HG02610 (cell line): Measurements from ENCODE around the gene SH2D4B.

Source experiments
- ATAC-seq: cut with Tn5 transposase; IDR thresholded peaks from one replicate; pipeline ENCODE4 v1.9.1; 2021; ENCODE audit warnings: mild to moderate bottlenecking, moderate library complexity; ENCODE audit not compliant: unreplicated experiment

Gene SH2D4B

GRCh38 chr10:80622153-80622552 is 84.5 kb downstream of the SH2D4B start:
- no peak for ATAC-seq

DNA sequence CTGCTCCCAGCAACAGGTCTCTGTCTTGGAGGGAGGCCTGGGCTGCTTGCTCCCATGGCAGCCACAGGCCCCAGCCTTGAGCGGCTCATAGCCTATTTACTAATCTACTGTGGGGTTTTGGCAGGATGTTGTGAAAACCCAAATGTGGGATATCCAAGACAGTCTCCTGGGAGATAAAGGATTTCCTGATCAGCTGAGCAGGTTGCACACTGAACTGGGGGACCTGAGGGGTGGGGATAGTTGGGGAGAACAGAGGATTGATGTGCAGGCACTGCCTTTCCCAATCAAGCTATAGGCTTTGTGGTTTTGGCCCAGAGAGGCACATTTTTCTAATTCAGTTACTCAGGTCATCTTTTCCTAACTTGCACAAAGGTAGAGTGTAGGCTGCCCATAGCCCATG is 92.6 kb downstream of the SH2D4B start:
- no peak for ATAC-seq

DNA sequence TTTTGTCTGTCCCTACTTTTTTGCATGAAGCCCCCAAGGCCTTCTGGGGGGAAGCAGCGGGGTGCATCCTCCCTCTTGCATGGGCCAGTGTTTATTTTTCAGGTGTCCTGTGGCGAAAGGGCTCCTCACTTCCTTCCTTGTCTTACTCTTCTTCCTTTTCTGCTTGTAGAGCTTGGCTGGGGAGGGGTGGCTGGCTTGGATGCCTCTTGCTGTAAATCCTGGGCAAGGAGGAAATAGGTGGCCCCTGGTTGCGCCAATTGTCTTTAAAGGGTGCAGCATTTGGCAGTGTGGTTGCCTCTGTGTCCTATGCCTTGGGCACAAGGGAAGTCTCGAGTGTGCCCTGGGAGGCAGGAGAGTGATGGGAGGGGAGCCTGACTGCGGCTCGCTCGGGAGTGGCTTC is 95.0 kb downstream of the SH2D4B start:
- ATAC-seq = no peak

- ATAC-seq = no peak
These were observed 95.7 kb downstream of the SH2D4B start for GRCh38 chr10:80633383-80633860.

GRCh38 chr10:80633910-80634309 is 96.2 kb downstream of the SH2D4B start:
- no peak for ATAC-seq

DNA sequence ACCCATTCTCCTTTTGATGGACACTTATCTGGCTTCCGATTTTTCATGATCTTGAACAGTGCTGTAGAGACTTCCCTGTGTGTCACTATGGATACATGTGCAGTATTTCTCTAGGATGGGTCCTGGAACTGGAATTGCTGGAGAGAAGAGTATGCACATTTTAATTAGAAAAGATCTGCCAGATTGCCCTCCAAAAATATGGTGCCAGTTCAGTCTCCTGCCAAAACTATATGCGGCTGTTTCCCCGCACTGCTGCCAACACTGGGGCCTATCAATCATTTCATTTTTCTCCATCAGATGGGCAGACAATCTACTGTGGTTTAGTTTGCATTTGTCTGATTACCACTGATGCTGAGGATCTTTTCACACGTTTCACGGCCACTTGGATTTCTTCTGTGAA is 105.0 kb downstream of the SH2D4B start:
- ATAC-seq = no peak

- ATAC-seq = no peak
These were observed 108.7 kb downstream of the SH2D4B start for GRCh38 chr10:80646366-80646765.

- ATAC-seq = no peak
These were observed 109.6 kb downstream of the SH2D4B start for GRCh38 chr10:80647173-80647833.

GRCh38 chr10:80648106-80648505 is 110.4 kb downstream of the SH2D4B start:
- ATAC-seq = no peak

DNA sequence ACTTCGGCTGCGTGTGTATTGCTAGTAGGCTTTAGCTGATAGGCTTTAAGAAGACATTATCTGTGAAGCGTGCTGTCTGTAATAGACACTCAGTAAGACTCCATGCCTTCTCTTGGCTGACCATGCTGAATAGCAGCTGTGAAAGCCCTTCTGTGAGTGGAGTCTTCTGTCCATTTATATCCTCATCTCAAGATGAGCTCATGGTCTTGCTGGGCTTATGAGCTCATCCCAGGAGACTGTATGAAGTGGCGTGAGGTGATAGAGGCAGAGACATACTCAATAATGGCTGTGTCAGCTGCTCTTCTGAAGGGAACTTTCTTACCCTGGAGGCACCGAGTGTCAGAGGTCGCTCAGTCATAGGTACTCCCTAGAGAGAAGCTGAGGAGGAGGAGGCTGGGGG is 111.5 kb downstream of the SH2D4B start:
- ATAC-seq = no peak

GRCh38 chr10:80655898-80656297 is 118.2 kb downstream of the SH2D4B start:
- no peak for ATAC-seq

GRCh38 chr10:80658068-80658467 is 120.4 kb downstream of the SH2D4B start:
- ATAC-seq = no peak

DNA sequence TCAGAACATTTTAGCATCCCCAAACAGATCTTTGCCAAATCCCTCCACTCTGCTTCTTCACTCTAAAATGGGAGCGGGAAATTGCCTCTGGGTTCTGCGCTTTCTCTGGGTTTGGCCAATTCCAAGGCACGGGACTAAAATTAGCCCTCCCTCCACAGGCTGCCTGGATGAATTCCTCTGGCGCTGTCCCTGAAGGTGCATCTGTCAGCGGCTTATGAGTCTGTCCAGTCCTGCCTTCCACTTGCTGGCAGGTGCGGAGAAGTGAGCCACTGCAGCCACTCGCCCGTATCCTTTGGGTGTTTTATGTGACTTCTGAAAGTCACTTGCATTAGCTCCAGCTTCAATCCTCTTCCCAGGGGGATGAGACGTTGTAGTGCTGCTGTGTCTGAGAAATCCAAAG is 121.6 kb downstream of the SH2D4B start:
- no peak for ATAC-seq

GRCh38 chr10:80660266-80660665 is 122.6 kb downstream of the SH2D4B start:
- no peak for ATAC-seq

GRCh38 chr10:80660736-80661135 is 123.0 kb downstream of the SH2D4B start:
- no peak for ATAC-seq

GRCh38 chr10:80661526-80661925 is 123.8 kb downstream of the SH2D4B start:
- ATAC-seq = no peak

DNA sequence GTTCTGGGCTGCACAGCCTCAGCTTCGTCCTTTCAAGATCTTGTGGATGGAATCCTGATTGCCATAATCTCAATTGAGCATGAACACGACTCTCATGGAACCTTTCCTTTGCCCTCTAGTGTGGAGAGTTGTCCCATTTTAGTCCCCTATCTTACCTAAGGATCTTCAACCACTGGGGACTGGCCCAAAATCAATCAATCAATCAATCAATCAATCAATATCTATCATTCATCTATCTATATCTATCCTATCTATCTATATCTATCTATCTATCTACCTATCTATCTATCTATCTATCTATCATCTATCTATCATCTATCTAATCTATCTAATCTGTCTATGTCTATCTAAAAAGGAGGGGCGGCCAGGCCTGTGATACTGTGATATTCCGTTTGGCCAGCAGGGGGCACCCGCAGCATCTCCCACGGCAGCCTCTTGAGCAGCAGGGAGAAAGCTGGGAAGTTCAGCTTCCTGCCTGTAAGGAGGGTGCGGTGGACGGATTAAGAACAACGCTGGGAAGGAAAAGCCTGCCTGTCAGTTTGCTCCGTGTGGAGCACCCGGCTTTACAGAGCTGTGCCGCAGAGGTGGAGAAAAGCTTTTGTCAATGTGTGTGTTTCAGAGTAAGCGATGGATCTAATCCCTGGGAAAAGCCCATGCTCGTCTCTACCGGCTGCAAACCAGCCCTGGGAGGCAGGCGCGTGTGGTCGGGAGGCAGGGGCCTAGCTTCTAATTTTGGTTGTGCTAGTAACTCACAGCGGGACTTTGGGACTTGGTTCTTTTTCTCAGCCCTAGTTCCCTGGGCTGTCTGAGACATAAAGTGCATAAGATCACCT is 124.9 kb downstream of the SH2D4B start:
- peak; percentile 68 for ATAC-seq

GRCh38 chr10:80664071-80664680 is 126.5 kb downstream of the SH2D4B start:
- ATAC-seq = peak; percentile 75

GRCh38 chr10:80669485-80669884 is 131.8 kb downstream of the SH2D4B start:
- no peak for ATAC-seq

DNA sequence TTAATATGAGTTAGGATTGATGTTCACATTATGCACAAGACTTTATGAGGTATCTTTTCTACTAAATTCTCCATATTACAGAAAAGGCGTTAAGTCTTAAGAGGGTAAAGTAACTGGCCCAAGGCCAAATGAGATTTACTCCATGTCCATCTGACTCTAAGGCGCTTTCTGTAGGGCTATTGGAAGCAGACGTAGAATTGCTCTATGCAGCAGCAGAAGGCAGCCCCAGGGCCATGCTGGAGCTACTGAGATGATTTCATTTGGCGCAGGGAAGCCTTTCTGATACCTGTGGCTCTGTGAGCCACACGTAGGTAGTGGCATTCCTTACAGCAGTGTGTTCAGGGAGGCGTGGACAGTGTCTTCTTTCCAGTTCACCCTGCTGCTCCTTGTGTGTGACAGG is 133.1 kb downstream of the SH2D4B start:
- no peak for ATAC-seq

- no peak for ATAC-seq
These were observed 134.1 kb downstream of the SH2D4B start for GRCh38 chr10:80671847-80672246.

DNA sequence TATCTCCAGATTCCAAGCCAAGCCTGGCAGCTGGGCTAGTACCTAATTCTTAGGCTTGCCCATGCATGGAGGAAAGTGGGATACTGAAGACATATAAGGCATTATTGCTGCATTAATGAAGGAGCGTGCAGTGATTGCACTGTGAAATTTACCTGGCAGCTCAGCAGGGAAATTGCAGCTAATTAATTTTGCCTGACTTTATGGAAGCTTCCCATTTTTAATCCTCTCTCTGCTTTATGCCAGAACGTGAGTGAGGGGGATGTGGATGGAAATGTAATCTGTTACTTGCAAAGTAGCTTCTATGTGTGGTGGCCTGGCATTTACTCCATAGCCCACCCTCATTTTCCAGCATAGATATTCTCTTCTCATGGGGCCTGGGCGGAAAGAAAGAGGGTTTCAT is 134.9 kb downstream of the SH2D4B start:
- ATAC-seq = no peak
